CD4-positive, alpha-beta T cell treated with Interleukin-1 beta for 1 hour (primary cell): ENCODE data around the gene SRP14.
"Not testable (repeated sequence)": the region's sequence is repeated elsewhere in the genome, so short reads cannot be mapped to it uniquely, and the experiment has no call there.

Experiments used
- DNase-seq, 2 donors: peaks; one replicate each; pipeline ENCODE4 v3.0.0-alpha.2; 2020 to 2022

SRP14 gene

DNA sequence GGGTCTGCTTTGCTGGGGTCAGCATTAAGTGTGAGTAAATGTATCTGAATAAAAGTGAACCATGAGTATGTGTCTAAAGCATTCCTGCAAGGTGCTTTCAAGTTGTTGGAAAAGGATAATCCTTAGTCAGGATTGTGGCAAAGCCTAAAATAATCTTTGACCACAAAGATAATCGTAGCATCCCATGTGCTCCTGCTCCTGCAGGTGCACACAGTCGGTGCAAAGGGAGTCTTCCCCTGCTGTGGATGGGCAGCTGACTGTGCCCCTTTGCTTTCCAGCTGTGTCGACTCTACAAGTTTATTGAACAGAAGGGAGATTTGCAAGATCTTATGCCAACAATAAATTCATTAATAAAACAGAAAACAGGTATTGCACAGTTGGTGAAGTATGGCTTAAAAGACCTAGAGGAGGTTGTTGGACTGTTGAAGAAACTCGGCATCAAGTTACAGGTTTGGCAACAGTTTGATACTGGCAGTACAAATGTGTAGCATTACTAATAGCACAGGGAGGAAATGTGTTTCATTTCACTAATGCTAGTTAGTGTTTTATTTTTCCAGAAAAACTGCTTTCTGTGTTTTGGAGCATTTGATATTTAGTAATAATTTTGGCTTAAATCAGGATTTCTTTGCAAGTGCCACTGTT, 22.6 kb downstream of the SRP14 start:
- DNase-seq, result no peak

DNA sequence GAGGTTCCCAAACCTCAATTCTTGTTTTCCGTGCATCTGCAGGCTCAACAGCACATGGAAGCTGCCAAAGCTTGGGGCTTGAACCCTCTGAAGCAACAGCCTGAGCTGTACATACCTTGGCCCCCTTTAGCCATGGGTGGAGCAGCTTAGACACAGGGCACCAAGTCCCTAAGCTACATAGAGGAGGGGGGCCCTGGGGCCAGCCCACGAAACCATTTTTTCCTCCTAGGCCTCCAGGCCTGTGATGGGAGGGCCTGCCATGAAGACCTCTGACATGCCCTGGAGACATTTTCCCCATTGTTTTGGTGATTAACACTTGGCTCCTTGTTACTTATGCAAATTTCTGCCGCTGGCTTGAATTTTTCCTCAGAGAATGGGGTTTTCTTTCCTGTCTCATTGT, 24.6 kb downstream of the SRP14 start:
- DNase-seq, result no peak

DNA sequence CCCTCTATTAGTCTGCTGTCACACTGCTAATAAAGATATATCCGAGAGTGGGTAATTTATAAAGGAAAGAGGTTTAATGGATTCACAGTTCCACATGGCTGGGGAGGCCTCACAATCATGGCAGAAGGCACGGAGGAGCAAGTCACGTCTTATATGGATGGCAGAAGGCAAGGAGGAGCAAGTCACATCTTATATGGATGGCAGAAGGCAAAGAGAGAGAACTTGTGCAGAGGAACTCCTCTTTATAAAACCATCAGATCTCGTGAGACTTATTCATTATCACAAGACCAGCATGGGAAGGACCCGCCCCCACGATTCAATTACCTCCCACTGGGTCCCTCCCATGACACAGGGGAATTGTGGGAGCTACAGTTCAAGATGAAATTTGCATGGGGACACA, 25.6 kb downstream of the SRP14 start:
- DNase-seq, result not testable (repeated sequence)

DNA sequence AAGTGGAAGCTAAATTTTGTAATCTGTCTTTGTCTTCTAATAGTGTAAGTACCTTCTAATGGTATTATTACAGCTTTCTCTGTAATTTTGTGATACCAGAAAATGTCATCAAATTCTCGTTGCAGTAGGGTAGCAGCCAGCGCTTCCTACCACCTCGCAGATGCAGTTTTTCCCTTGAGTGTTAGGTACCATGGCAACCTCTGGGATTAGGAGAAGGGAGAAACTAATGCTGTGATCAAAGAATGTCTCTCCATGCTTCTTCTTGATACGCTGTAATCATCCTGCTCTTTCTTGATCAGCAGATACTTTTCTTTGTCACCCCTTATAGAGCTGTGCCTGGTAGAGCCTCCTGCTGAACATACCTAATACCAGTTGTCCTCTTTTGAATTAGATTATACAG, 27.7 kb downstream of the SRP14 start:
- no peak for DNase-seq

DNA sequence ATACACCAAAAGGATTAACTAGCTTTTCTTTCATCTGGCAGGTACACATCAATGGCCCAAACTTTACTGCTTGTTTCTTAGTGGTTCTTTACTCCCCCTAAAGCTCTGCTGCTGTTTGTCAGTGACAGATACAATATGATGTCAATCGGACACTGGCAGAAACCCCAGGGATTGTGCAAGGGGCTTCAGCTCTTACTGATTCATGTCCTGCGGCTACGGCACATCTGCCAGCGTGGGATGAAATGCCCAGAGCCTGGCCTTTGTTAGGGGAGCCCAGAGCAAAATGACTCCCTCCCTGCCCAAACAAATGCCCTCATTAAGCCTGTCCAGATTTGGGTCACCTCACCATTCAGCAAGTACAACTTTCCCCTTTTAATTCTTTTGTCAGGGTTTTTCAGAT, 28.3 kb downstream of the SRP14 start:
- no peak for DNase-seq

DNA sequence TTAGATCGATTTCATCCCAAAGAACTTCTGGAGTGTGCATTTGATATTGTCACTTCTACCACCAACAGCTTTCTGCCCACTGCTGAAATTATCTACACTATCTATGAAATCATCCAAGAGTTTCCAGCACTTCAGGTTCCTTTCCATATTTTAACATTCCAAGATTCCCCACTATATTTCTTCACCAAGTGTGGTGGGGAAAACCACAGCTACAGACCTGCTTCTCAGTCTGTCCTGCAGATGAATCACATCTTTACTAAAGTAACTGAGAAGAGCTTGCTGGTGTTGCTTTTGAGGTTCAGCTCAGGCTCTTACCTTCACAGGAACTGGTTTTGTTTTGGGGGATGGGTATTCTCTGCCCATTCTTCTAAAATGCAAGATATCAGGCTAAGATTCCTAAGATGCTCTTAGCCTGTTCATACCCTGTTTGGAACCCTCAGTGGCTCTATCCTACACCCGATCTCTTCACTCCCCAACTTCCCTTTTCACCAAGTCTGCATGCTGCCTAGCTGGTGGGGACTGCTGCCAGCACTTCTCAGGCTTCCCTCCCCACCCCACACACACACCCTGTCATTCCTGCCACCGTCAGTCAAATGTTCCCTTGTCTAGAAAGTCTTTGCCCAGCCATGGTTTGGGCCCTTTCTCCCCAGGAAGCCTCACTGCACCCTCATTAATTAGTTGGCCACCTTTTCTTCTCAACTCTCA, 30.8 kb downstream of the SRP14 start:
- no peak for DNase-seq

DNA sequence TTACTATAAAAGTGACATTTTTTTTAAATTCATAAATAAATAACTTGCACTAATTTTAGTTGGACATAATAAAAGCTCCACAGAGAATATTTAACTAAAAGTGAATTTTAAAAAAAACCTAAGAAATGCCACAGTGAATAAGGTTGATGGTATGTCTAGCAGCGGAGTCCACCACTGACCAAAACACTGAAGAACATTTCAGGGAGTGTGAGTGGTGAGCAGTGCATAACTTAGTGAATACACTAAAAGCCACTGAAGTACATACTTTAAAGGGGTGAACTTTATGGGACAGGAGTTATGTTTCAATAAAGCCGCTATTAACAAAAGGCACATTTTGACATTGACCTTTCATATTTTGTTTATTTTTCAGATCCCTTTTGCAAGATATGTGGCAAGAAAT, 32.3 kb downstream of the SRP14 start:
- no peak for DNase-seq

DNA sequence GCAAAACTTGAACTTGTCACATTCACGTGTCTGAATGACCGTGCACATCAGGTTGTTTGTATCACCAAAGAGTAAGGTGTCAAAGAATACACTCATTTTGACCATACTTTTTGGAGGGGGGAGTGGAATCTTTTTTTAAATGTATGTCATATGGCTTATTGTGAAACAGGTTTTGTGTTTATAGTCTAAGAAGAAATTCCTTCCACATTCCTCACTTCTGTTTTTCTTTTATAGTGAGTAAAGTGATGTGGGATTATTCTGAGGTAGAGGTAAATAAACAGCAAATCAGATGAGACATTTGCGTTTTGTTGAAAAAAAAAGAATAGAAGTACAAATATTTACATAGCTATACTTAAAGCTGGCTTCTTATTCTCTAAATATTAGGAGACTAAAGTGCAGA, 33.0 kb downstream of the SRP14 start:
- no peak for DNase-seq

DNA sequence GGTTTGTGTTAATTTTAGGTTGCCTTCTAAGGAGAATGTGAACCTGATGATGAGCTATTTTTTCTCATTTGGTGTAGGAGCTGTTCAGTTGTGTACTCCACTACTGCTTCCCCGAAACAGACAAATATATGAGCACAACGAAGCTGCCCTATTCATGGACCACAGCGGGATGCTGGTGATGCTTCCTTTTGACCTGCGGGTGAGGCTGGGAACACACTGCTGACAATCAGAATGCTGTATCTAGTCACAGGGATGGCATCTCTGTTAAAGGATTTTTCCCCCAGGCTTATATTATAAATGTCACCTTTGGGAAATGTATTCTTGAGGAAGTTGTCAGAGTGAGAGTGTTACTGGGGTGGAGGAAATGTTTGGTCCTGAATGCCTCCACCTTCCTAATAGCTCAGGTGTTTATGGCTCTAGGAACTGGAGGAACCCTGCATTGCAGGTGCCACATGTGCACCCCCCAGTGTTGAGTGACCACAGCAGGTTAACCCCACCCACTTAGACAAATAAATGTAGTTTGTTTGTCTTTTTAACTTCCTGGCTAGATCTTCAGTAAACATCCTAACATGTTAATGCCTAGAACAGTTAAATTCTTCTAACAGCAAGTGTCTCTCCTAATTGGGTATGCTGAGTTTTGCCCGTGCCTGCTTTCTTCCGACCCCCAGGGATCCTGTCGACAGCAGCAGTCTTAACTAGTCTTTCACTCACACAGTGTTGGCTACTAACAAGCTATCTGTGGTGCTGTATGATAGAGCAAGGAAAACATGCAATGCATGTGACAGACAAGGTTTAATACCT, 35.7 kb downstream of the SRP14 start:
- DNase-seq, result no peak

DNA sequence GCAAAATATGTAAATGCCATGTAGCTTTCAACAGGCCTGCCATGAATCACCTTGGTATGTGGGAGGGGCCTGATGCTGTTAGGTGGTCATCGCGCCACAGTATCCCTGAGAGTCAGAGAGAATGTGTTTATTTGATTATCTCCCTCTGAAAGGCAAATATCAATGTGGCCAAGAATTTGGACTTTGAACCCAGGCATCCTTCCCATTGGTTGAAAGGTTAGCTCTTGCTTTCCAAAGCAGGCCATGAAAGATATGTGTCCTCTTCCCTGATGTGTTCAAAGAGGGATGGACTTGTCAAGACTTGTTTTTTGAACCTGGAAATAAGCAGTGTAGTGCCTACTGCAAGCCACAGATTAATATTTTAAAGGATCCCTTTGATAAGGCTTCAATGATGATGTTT, 36.7 kb downstream of the SRP14 start:
- DNase-seq, result no peak

DNA sequence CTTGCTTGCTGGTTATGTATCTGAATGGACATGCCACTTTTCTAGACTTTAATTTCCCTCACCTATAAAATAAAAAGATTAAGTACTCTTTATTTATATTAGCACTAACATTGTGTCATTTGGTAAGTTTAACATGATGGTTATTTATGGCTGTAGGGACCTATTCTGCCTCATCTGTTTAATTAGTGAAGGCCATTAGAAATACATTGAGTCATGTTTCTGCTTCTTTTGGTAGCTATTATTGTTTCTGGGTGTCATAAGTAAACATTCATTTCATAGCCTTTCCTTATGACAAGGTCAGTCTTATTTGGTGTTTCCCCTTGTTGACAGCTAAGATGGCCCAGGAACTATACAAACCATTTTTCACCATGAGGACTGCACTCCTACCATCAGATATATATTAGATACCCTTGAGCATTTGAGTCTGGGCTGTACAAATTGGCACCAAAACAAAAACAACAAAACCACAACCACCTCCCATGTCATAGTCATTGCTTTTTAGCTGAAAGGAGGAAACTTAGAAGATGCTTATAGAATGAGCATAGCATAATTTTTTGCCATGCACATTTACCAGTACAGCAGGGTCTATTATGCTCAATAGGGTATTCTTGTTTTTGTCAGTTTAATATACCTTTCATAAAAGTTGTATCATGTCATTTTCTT, 39.3 kb downstream of the SRP14 start:
- DNase-seq, result no peak

DNA sequence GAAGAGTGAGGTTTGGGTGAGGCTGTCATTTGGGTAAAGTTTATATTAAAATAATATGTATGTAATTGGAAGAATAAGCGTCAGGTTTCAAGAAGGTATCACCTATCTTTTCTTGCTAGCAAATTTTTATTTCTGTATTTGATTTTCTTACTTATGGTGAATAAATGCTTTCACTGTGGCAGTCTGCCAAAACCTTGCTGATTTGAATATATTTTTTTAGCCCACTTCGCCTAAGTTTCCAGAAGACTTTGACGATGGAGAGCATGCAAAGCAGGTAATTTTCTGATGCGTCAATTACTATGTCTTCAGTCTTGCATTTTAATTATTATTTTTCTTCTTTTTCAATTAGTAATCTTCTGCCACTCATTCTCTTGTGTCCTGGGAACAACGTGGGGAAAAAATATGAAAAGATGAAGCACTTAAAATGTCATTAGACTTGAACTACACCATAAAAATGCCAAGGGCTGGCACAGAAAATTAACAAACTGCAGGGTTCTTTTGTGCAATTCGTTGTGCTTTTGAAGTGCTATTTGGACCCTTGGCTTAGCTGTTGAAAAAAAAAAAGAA, 40.4 kb downstream of the SRP14 start:
- DNase-seq, result no peak

DNA sequence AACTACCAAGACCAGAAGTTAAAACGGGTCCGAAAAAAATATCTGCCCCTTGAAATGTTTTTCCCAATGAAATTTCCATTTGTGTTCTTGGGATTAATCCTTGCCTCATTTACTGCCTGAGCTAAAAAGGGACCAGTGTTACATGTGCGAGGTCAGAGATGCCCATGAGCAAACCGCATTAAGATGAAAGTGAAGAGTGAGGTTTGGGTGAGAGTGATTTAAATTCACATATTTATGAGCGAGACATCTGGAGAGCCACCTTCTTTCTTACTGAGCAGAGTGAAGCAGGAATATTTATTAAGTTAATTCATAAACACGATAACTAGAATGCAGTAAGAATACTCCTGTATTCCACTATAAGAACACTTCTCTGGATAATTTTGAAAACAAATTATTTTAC, 41.3 kb downstream of the SRP14 start:
- no peak for DNase-seq

DNA sequence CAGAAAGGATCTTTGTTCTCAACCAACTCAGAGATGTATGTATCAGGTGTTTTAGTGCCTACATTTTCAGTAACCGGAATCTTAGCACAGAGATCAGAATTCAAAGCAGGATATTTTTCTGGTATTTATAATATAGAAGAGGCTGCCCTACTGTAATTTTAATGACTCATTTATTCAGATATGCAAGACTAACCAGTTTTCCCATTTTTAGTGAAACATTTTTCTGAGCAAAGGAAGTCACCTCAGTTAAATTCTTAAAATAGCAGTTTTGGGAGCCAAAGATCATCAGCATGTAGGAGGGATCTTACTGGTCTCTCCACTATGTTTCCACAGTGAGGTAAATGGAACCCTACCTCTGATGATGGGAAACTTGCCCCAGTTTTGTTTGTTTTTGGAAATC, 42.0 kb downstream of the SRP14 start:
- no peak for DNase-seq

DNA sequence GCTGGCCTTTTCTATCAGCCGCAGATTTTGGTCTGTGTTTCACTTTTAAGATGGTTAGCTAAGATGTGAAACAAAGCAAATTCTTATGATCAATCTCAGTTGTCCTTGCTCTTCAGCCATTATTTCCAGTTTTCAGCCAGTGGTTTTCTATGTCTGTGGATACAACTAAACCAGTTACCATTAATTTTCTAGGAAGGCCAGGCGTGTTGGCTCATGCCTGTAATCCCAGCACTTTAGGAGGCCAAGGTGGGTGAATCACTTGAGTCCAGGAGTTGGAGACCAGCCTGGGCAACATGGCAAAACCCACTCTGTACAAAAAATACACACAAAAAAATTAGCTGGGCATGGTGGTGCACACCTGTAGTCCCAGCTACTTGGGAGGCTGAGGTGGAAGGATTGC, 42.8 kb downstream of the SRP14 start:
- DNase-seq, result not testable (repeated sequence)

DNA sequence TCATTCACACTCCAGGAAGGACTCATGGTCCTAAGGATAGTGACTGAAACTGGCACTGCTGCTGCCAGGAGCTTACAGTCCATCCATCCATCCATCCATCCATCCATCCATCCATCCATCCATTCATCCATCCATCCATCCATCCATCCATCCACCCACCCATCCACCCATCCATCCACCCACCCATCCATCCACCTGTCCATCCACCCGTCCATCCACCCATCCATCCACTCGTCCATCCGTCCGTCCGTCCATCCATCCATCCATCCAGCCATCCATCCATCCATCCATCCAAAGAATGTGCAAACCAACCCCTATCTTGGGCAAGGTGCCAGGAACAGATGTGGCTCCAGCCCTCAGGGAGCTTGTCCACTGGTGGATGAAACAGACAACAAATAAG, 46.0 kb downstream of the SRP14 start:
- not testable (repeated sequence) for DNase-seq

DNA sequence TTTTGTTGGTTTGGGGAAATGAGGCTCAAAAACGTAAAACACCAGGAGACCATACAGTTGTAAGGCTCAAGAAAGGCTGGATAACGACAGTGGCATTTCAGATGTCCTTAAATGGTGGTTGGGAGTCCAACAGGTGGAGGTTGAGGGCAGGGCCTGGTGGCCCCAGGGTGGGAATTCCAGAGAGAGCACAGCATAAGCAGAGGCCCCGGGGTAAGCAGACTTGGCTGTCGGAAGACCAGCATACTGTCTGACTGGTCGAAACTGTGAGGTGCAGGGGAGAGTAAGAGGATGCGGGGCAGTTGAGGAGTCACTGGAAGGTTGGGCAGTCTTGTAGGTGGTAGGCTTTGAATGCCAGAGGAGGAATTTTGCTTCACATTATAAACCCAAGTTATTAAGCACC, 48.3 kb downstream of the SRP14 start:
- DNase-seq, result no peak

DNA sequence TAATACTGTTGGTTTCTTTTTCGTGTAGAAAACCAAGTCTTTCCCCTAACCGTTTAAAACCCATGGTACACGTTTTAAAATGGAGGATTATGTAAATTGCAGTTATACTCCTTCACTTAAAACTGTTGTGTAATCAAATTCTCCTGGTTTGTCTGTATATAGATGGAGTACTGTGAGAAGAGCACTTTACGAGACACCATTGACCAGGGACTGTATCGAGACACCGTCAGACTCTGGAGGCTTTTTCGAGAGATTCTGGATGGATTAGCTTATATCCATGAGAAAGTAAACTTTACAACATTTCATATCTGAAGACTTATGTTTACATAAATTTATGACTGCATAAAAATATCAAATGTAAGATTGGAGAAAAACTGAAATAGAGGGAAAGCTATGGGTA, 51.2 kb downstream of the SRP14 start:
- DNase-seq, result no peak
